GM21528 (cell line): ENCODE data around the gene EFNA5.

ENCODE experiments used
- ATAC-seq: cut with Tn5 transposase; IDR thresholded peaks from one replicate; pipeline ENCODE4 v1.9.1; 2021; ENCODE audit warnings: mild to moderate bottlenecking, moderate library complexity; ENCODE audit not compliant: unreplicated experiment, low FRiP score

Gene EFNA5

GRCh38 chr5:107554776-107555424 is 115.8 kb downstream of the EFNA5 start:
- no peak for ATAC-seq

GRCh38 chr5:107553117-107553555 is 117.6 kb downstream of the EFNA5 start:
- ATAC-seq: no peak

GRCh38 chr5:107551088-107551487 is 119.6 kb downstream of the EFNA5 start:
- ATAC-seq: no peak

DNA sequence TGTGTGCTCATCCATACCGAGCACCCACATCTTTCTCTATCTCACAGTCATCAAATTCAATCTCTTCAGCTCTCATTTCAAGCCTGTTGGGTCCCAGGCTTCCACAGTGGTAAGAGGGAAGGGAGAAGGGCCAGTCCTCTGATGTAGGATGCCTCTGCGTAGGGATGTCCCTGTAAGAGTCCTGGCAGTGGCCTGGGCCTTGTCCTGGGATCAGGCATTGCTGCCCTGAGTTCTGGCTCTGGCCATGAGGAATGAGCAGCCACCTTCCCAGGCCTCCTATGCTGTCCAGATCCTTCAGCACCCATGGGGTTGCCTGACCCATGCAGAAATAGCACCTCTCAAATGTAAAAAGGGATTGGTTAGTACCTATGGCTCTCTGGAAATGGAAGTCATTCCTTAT is 121.2 kb downstream of the EFNA5 start:
- ATAC-seq: no peak

- ATAC-seq: no peak
Observed at GRCh38 chr5:107548477-107548876, 122.3 kb downstream of the EFNA5 start.

DNA sequence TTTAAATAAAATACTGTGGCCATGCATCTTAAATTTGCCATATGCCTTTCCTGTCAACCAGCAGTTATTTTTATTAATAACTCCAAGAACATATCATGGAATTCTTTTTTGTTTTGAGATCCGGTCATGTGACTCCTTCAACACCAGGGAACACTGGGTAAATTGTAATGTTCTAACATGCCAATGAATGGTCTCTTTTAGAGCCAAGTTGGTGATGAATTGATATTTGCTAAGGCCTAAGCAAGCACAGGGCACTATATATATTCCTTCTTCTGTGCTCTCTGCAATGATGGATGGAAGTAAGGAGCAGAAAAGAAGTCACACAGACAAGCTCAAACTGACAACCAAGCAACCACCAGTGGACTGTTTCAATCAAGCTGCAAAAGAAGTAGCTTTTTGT is 124.0 kb downstream of the EFNA5 start:
- no peak for ATAC-seq

DNA sequence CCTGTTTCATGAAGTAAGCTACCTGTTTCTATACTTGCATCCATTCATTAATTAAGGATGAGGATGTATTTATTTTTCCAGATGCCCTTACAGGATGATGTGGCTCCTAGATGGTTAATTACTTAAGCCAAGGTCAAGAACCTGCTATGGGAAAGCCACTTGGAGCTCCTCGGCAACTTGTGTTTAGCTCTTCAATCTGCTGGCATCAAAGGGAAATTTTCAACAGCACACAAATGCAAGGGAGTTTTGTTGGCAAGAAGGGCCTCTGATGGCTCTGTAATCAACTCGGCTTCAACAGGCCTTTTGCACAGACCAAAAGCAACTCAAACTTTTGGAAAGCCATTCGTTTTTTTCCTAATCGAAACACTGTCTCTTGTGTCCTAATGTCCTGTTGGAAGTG is 125.3 kb downstream of the EFNA5 start:
- ATAC-seq: no peak

DNA sequence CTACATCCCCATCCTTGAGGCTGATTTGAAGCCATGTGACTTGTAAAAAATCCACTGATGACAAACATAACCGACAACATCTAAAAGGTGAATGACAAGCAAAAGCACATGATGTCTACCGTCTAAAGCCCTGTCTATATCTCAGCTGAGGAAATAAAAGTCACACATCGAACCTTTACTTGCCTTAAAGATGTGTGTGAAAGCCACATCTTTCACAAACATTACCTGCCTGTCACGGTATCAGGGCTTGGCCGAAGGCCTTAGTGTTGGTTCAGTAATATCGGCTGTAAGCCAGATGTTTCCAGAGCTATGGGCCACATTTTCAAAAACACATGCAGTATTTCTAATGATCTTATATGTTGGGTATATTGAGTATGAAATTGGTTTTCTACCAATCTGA is 125.8 kb downstream of the EFNA5 start:
- no peak for ATAC-seq

- no peak for ATAC-seq
Observed at GRCh38 chr5:107544476-107544875, 126.3 kb downstream of the EFNA5 start.

DNA sequence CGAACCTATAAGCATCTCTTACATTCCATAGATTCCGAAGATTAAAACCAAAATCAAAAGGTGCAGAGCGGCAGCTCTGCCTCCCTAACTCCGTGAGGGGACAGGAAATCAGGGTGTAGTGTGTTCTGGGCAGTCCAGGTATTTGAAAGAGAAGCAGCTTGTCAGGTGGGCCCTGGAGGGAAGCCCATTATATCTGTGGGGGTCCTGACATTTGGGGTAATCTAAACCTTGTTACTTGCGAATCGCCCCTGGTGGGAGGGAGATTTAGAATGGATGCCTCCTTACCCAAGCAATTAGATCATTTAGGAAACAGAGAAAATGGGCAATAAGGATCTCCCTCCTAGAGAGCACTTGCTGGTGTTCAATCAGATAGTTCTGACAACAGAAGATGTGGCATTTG is 126.9 kb downstream of the EFNA5 start:
- no peak for ATAC-seq

GRCh38 chr5:107542831-107543231 is 127.9 kb downstream of the EFNA5 start:
- no peak for ATAC-seq

- no peak for ATAC-seq
Observed at GRCh38 chr5:107542428-107542827, 128.3 kb downstream of the EFNA5 start.

DNA sequence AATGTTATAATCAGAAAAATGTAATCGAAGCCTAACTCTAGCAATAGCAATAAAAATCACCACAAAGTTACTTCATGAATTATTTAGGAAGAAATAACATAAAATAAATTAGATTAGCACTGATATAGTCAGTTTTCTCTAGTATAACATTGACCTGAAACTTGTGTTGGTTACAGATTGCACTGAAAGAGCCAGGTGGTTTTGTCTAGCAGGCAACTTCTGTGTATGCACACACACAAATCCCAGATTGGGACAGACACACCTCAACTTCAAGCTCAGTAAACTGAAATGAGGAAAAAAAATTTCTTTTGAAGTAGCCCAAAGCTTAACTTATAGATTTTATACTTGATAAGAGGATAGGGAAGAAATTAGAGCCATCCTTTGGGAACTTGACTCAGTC is 129.3 kb downstream of the EFNA5 start:
- no peak for ATAC-seq

DNA sequence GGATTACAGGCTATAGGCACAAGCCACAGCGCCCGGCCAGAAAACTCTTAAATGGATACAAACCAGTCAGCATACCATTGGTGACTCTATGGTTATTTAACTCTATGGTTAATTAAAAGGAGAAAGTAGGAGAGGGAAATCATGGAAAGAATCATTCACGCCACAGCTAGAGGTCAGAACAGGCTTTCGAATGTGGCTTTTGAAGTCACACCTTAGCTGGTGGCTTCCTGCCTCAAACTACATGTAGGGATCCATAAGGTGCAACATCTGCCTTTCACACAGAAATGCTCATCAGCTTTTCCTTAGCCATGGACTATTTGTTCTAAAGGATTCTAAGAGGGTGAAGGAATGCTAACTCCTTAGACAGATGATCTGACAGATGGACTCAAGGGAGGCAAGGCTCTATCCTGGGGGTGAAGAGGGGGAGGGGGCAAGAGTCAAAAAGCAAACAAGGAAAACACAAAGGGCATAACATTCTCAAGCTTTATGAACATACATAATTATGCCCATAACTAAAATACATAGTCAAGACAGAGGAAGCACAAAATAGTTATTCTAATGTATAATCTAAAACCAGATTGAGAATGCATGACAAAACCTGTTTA is 130.9 kb downstream of the EFNA5 start:
- ATAC-seq: no peak

GRCh38 chr5:107538805-107539445 is 131.8 kb downstream of the EFNA5 start:
- ATAC-seq: no peak

DNA sequence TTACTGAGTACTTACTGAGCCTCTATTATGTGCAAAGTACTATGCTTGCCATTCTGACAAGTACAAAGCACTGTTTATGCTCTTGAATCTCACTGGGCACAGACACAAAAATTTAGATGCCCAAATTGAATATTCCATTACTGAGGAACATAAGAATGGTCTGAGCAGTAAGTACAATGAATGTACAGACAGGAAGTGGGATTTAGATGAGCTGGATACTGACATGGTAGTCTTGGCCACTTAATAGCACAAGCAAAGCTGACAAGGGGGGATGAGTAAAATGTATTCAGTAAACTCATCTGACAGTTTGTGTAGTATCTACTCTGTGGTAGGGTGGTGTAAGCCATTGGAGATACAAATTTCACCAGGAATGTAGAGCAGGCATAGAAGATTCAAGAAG is 132.4 kb downstream of the EFNA5 start:
- no peak for ATAC-seq

DNA sequence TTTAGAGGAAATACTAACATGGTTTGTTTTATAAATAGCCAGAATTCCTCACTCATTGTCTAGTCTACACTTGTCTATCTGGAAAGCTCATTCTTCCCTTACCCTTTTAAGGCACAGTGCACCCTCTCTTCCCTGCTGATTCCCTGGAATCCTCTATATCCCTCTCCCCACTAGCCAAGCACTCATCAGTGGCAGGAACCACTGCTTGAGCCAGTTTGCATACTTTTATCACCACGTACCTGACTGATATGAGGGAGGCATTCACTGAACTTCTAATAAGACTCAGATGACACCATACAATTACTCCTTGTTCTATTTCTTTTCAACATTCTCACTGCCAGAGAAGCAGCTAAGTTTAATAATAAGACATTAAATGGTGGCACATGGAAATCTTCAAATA is 134.9 kb downstream of the EFNA5 start:
- no peak for ATAC-seq

GRCh38 chr5:107533910-107534876 is 136.5 kb downstream of the EFNA5 start:
- ATAC-seq: no peak

- ATAC-seq: no peak
Observed at GRCh38 chr5:107532916-107533315, 137.8 kb downstream of the EFNA5 start.

DNA sequence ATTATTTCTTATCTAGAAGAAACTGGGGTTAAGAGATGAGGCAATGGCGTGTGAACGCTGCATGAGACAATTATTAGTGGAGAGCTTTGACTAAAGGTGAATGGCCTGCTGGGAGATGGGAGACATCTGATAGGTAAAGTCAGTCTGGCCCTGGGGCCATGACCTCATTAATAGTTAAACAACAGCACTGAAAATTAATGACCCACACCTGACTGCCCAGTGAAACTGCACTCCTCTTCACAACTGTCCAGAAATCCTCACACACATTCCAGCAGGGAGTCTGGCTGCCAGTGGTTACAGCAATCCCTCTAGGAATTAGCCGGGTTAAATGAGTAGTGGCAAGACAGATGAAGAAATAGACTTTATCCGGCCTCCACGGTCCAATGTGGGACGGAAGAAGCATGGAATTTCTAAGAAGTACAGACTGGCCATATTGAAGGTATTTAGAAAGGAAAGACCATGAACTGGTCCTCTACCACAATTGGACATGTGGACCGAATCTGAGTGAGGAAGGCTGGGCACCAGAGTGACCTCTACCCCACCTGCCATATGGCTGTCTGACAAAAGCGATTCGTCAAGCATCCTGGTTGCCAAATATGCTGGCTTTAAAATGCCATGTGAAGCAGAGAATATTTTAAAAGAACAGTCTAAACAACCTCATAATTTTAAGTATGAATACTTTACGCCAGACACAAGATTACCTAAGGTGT is 138.4 kb downstream of the EFNA5 start:
- no peak for ATAC-seq
